GM21619 (cell line): ENCODE results near the gene NAT9.
A peak's percentile ranks its signal among the peaks of the same experiment; 100 is the strongest.

Source experiments
- ATAC-seq: cut with Tn5 transposase; IDR thresholded peaks from one replicate; pipeline ENCODE4 v1.9.1; 2021; ENCODE audit not compliant: unreplicated experiment

The NAT9 gene

DNA sequence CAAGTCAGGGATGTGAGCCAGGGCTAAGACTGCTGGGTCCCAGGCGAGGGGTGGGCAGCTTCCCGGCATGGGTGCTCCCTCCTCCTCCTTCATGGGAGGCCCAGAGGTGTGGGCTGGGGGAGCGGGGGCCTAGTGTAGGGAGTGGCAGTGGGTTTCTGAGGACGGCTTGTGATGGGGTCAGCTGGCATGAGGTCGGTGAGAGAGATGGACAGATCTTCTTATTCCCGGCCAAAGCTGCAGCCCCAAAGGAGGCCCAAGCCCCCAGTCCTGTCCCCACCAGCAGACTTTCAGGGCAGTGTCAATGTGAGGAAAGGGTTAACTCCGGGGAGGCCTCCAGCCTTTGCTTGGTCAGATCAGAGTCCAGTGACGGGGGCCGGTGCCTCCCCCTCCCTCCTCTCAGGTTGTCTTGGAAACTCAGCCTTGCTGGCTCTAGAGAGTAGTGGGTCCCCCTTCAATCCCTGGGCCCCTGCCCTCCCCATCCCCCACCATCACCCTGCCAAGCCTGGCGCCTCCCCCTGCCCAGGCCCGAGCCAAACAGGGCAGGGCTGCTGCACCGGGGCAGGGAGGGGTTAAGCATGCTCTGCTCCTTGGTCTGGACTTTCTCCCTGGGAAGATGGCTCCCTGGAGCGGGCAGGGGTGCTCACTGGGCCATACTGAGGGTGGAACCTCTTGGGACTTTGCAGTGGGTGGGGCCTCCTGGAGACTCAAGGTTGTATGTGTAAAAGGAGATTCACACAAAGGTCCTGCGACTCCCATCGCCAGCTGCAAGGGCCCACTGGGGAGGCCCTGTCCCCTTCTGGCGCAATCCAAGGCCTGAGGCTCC is 12.4 kb downstream of the NAT9 start:
- ATAC-seq: no peak

DNA sequence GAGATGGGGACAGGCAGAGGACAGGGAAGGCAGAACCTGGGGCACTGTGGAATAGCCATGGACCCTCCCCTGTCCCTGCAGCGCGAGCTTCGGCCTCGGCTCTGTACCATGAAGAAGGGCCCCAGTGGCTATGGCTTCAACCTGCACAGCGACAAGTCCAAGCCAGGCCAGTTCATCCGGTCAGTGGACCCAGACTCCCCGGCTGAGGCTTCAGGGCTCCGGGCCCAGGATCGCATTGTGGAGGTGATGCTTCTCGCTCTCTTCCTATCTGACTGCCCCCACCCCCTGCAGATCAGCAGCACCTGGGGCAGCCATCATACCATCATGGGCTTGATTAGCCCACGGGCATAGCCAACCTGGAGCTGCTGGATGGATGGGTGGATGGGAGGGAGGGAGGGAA is 14.2 kb downstream of the NAT9 start:
- no peak for ATAC-seq

DNA sequence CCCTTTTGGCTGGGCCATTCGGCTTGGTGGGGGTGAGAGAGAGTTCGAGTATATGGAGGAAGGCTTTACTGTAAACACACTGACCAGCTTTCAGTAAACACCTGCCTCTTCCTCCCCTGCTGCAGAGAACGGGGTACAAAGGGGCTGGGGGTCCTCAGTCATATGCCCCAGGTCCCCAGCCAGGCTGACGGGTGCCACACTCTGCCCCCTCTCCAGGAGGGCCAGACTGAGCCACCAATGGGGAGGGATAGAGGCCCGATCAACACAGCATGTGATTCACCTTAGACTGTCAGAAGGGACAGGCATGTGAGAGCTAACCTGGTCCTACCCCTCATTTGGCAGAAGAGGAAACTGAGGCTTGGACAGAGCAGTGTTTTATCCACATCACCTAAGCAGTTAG is 14.7 kb downstream of the NAT9 start:
- ATAC-seq: no peak

DNA sequence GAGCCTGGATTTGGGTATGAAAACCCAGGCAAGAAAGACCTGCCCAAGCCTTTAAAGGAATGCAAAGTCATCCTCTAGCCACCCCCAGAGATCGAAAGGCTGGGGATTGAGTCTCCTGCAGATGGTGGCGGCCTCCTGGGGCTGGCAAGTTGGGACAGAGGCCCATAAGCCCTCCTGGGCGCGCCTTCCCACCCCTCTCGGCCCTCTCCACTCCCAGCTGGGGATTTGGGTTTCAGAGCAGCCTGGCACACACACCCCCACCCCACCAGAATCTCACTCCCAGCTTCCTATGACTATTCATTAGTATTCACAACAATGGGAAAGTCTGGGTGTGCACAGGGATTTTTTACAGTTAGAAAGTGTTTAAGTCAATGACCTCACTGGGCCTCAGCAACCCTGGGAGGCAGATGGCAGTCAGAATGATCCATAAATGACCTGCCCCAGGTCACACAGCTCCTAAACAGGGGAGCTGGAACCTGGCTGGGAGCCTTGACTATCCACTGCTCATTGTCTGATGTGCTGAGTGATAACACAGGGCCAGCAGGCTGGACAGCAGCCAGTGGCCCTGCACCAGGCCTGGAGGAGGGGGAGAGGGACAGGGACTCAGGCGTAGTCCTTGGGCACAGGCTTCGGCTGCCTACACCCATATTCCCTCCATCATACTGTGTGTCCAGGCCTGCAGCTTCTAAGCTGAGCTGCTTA is 15.6 kb downstream of the NAT9 start:
- no peak for ATAC-seq

DNA sequence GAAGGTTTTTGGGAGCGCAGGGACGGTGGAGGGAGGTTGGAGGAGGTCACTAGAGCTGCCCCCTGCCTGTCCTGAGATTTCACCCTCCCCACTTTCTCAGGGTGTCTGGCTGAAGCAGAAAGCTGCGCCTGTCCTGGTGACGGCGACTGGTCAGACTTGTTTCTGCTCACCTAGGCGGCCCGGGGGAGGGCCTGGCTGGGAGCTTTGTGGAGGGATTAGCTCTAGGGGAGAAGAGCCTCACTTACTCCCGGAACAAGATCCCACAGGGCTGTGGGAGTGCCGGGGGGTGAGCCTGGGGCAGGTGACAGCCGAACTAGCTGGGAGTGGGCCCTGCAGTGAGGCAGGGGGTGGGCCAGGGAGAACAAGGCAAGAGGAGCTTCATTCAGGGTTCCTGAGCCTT is 16.2 kb downstream of the NAT9 start:
- no peak for ATAC-seq

GRCh38 chr17:74759243-74759801 is 16.8 kb downstream of the NAT9 start:
- ATAC-seq: peak; percentile 74

DNA sequence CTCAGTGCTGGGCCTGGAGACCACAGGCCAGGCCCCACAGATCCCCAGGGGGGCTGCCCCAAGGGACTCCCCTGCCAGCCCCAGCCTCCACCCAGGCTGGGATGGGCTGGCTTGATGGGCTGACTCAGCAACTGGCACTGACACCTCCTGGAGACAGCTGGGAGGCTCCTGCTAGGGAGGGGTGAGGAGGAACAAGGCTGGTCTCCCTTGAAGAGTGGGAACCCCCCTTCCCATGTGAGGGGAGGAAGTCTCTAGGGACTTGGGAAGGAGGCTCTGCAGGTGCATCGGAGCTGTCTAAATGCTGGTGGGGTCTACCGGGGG is 17.3 kb downstream of the NAT9 start:
- ATAC-seq: no peak

DNA sequence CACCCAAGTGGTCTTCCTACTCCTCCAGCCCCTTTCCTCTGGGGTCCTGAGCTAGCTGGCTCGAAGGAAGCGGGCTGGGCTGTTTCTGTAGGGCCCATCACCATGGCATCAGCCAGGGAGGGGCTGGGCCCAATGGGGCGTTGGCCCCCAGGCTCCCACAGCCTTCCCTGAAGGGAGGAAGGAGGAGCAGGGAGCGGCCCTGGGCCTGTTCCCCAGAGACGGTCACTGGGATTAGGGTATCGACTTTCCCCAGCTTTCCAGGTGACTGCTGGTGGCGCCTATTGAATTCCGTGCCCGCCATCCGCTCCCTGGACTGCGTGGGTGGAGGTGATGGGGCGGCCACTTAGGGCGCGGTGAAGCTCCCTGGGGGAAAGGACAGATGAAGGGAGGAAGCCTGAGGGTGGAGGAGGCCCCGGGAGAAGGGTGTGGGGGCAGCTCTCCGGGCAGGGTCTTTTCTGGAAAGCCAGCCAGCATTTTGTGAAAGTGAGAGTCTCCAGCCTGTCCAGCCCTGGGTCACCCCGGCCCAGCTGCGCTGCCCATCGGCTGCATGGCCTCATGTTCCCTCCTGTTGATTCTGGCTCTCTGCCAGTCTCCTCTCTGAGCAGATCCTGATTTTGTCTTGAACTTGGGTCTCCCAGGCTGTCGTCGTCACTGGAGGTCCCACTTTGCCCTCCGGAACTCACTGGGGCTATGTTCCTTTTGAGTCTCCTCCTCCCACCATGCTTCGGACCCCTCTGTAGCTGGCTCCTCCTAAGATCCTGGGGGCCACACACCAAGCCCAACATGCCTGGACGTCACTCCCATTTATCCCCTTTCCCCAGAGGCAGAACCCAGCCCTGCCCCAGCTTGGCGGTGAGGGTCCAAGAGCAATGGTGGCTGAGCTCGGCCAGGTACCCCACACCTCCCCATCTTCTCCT is 18.0 kb downstream of the NAT9 start:
- ATAC-seq: no peak

GRCh38 chr17:74757502-74757901 is 18.6 kb downstream of the NAT9 start:
- no peak for ATAC-seq

DNA sequence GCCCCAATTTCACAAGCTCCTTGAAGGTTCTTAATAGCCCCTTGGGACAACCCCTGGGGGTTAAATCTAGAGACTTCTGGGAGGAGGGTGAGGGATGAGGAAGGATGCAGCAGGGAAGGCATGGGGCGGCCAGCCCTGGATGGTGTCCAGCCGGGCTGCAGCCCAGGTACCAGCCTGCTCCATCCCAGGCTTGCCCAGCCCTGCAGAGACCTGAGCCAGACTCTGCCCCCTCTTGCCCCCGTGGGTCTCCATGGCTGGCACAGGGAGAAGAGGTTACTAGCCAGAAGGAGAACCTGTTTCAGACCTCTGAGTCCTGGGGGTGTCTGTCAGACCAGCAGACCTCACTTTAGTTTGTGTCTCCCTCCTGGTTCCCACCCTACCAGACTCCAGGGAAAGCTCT is 19.3 kb downstream of the NAT9 start:
- ATAC-seq: no peak

DNA sequence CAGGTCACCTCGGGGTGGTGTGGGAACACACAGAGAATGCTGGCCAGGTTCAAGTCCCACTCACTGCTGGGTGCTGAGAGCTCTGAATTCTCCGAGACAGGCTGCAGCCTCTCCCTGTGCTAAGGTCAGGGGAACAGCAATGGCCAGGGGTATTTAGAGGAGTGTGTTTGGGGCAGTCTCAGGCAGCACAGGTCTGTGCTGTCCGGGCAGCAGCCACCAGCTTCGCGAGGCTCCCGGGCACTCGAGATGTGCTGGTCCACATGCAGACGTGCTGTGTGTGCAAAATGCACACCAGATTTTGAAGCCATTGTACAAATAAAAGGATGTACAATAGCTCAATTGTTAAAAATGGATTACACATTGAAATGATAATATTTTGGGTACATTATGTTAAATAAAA is 20.6 kb downstream of the NAT9 start:
- no peak for ATAC-seq

DNA sequence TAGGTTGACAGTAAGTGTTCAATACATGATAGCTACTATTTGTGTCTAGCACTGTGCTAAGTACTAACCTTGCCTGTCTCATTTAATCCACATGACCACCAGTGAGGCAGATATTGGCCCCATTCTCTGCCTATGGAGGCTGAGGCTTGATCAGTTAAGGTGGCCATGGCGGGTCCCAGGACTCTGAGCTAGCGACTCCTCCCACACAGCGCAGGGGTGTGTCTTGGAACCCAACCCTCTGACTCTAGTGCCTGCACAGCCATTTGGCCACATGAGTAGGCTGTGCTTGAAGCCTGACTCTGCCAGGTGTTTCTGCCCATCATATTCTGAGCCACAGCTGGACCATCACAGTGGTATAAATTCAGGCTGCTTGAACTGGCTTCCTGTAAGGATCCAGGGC is 21.3 kb downstream of the NAT9 start:
- no peak for ATAC-seq

DNA sequence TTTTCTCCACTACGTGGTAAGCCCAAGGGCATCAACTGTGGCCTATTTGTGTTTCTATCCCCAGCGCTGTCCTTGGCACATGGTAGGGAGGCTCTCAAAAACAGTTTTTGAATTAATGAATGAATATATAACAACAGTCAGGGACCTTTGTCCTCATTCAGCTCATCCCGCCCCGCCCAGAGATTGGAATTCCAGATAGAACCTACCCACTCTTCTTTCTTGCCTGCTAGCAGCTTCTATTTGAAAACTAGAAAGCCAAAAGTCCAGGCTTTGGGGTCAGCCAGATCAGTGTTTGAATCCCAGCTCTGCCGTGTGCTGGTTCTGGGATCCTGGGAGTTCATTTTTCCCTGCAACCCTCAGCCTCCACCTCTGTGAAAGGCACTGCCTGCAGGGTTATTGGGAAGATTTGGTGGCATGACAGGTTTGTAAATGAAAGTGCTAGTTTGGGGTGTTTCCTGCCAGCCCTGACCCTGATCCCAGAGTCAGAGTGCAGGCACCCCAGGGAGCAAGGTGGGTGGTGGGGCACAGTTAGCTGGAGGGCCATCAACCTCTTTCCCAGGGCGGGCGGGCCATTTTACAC is 23.2 kb downstream of the NAT9 start:
- ATAC-seq: no peak

DNA sequence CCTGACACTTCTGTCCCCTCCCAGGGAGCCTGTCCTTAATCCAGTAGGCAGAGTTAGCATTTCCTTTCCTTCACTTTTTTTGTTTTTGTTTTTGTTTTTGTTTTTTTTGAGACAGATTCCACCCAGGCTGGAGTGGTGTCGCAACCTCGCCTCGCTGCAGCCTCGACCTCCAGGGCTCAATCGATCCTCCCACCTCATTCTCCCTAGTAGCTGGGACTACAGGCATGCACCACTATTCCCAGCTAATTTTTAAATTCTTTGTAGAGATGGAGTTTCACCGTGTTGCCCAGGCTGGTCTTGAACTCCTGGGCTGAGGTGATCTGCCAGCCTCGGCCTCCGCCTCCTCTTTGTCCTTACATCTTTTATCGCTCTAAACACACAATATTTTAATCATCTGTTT is 23.7 kb downstream of the NAT9 start:
- ATAC-seq: no peak

DNA sequence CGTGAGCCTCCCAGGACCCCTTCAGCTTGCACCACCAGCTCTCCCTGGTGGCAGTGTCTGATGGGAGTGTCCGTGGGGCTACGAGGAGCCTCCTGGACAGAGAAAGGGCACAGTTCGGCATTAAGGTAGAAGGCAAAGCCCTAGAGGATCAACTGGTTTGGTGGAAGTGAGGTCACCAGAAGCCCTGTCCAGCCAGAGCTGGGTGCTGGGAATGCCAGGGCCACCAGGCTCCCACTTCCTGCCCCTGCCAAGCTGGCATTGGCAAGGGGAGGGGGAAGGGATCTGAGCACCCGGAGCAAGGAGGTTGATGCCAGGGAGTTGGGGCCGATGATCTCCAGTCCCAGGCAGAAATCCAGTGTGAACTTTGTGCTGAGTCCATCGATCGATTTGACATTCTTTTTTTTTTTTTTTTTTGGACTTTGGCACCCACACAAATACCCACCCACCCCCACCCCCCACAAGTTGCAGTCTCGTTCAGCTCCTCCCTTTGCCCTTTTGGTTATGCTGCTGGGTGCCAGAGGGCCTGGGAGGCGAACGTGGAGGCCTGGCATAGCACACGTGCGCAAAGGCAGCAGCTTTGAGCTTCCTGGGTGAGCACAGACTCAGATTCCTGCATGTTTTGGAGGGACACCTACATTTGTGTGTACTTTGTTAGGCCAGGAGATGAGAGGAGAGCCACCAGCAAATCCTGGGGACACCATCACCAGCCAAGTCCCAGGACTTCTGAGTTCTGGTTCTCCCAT is 25.6 kb downstream of the NAT9 start:
- no peak for ATAC-seq

DNA sequence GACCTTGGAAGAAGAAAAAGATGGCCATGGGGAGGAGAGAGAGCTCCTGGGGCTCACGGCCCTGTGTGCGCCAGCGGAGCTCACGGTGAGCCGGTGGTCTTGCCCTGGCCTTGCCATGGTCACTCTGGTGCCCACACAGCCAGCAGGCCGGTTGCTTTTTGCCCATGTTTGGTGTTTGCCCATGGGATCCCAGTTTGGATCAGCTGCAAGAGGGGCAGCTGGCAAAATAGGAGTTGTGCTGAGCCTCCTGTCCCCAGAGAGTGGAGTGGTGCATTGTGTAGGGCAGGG is 26.2 kb downstream of the NAT9 start:
- ATAC-seq: no peak

DNA sequence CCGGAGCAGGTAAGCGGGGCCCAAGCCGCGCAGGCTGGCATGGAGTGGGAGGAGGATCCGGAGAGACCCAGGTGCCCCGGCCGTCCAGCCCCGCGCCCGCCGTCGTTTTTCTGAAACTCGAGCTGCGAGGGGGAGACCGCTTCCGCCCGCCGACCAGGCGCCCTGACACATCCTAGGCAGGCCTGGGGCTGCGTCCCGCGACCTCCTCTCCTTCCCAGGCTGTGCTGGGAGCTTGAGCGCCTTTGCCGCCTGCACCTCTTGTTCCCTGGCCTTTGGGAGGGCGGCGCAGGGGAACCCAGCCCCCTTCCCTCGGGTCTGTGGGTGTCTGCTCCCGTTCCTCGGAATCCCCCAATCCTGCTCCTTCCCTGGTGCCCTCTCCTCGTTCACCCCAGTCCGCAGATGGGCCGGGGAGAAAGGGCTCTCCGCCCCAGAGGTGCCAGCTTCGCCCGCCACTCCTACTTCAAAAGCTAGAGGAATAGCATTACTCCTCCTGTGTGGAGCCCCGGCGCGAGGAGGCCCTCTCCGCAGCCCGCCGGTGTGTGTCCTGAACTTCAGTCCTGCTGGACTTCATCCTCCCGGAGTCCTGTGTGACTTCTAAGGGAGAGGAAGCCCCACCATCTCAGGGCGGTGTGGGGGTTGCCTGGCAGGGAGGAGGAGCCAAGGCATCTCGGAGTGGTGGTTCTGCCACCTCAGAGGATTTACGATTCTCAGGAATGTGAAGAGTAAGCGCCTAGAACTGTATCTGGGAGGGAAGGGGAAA is 26.7 kb downstream of the NAT9 start:
- ATAC-seq: no peak

DNA sequence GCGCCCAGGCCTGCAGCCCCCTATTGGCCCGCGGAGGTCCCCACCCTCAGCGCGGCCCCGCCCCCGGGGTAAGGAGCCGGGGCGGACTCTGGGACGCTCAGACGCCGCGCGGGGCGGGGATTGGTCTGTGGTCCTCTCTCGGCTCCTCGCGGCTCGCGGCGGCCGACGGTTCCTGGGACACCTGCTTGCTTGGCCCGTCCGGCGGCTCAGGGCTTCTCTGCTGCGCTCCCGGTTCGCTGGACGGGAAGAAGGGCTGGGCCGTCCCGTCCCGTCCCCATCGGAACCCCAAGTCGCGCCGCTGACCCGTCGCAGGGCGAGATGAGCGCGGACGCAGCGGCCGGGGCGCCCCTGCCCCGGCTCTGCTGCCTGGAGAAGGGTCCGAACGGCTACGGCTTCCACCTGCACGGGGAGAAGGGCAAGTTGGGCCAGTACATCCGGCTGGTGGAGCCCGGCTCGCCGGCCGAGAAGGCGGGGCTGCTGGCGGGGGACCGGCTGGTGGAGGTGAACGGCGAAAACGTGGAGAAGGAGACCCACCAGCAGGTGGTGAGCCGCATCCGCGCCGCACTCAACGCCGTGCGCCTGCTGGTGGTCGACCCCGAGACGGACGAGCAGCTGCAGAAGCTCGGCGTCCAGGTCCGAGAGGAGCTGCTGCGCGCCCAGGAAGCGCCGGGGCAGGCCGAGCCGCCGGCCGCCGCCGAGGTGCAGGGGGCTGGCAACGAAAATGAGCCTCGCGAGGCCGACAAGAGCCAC is 27.4 kb downstream of the NAT9 start, which contains the start of gene NHERF1:
Gene NHERF1 (plus strand): TSS at position 100 of the 750 bp plus-strand sequence. CDS start 219 bp downstream, at position 319.
- peak; percentile 85 for ATAC-seq

GRCh38 chr17:74748279-74748528 is 27.9 kb downstream of the NAT9 start:
- ATAC-seq: no peak
